DOHH2 (cell line): ENCODE measurements around the gene NAGPA.

Experiments
- H3F3A ChIP-seq: fragments of 200-600 bp; sonication (generic), shearing (Covaris generic); 2 replicates; pipeline ENCODE4 v1.6.0; 2016; ENCODE audit warnings: antibody characterized with exemption, mild to moderate bottlenecking; ENCODE audit not compliant: control insufficient read depth, insufficient read depth
- H3K27ac ChIP-seq: fragments of 200-600 bp; sonication (generic); 2 replicates; pipeline ENCODE4 v1.5.1; 2014; ENCODE audit warnings: low read depth, mild to moderate bottlenecking, low read length, moderate library complexity
- H3K27me3 ChIP-seq: fragments of 200-600 bp; sonication (generic); 2 replicates; pipeline ENCODE4 v1.6.1; 2014; ENCODE audit warnings: mild to moderate bottlenecking, low read length, mixed read lengths; ENCODE audit not compliant: control insufficient read depth
- H3K36me3 ChIP-seq: fragments of 200-600 bp; sonication (generic); 2 replicates; pipeline ENCODE4 v1.6.1; 2014; ENCODE audit warnings: mild to moderate bottlenecking, low read length, moderate library complexity, mixed read lengths; ENCODE audit not compliant: control insufficient read depth
- H3K4me1 ChIP-seq: fragments of 200-600 bp; sonication (generic); 2 replicates; pipeline ENCODE4 v1.6.1; 2014; ENCODE audit warnings: mild to moderate bottlenecking, low read length, mixed read lengths; ENCODE audit not compliant: control insufficient read depth
- H3K4me2 ChIP-seq: fragments of 200-600 bp; sonication (generic); 2 replicates; pipeline ENCODE4 v1.6.0; 2014; ENCODE audit warnings: mild to moderate bottlenecking, low read length, moderate library complexity
- H3K4me3 ChIP-seq: fragments of 200-600 bp; sonication (generic); 2 replicates; pipeline ENCODE4 v1.5.1; 2014; ENCODE audit warnings: mild to moderate bottlenecking, low read length, mixed read lengths
- H3K79me2 ChIP-seq: fragments of 200-600 bp; sonication (generic); 2 replicates; pipeline ENCODE4 v1.6.1; 2014; ENCODE audit warnings: mild to moderate bottlenecking, low read length, mixed read lengths; ENCODE audit not compliant: control insufficient read depth
- H3K9me2 ChIP-seq: fragments of 200-600 bp; sonication (generic); replicated peaks from 2 replicates; pipeline ENCODE4 v1.6.1; 2014; ENCODE audit warnings: mild to moderate bottlenecking, low read length, mixed read lengths; ENCODE audit not compliant: control insufficient read depth
- H3K9me3 ChIP-seq: fragments of 200-600 bp; sonication (generic); 2 replicates; pipeline ENCODE4 v1.6.1; 2014; ENCODE audit warnings: antibody characterized with exemption, low read length, mixed read lengths; ENCODE audit not compliant: control insufficient read depth, insufficient read depth
- H4K20me1 ChIP-seq: fragments of 200-600 bp; sonication (generic); 2 replicates; pipeline ENCODE4 v1.6.0; 2014; ENCODE audit warnings: low read depth, mild to moderate bottlenecking, antibody characterized with exemption, low read length, moderate library complexity; ENCODE audit not compliant: control insufficient read depth, insufficient read depth
- CTCF ChIP-seq: fragments of 200-600 bp; sonication (generic); IDR thresholded peaks from one replicate; pipeline ENCODE4 v1.5.1; 2014; ENCODE audit warnings: antibody characterized with exemption, mild to moderate bottlenecking, low read depth, low read length; ENCODE audit not compliant: poor library complexity, severe bottlenecking
- EZH2phosphoT487 ChIP-seq: fragments of 200-600 bp; sonication (generic); IDR thresholded peaks from 2 replicates; pipeline ENCODE4 v1.6.1; 2017; ENCODE audit warnings: borderline replicate concordance, mild to moderate bottlenecking, antibody characterized with exemption, low read length, moderate library complexity, mixed read lengths

The NAGPA gene

GRCh38 chr16:5005916-5006315, 27.8 kb downstream of the NAGPA start:
- Histone ChIP-seq H3K4me3 (no peak overlapping the region), H3K4me2 (no peak overlapping the region)
- TF ChIP-seq EZH2phosphoT487 (no peak), CTCF (no peak)

GRCh38 chr16:5004311-5004710, 29.4 kb downstream of the NAGPA start:
- Histone ChIP-seq H3K27me3 (no peaks in the 10 kb centered on the region), H3K27ac (no peak overlapping the region), H3K4me3 (no peak overlapping the region), H3K79me2 (no peaks in the 10 kb centered on the region), H3K9me2 (no peaks in the 10 kb centered on the region), H3K9me3 (no peaks in the 10 kb centered on the region), H3K36me3 (no peaks in the 10 kb centered on the region), H3K4me2 (no peak overlapping the region), H3F3A (no peaks in the 10 kb centered on the region), H3K4me1 (no peaks in the 10 kb centered on the region), H4K20me1 (no peaks in the 10 kb centered on the region)
- TF ChIP-seq CTCF (no peak), EZH2phosphoT487 (no peak)

More at GRCh38 chr16:5005916-5006315, 27.8 kb downstream of the NAGPA start:
- Histone ChIP-seq H3F3A (no peaks in the 10 kb centered on the region), H3K27me3 (no peaks in the 10 kb centered on the region), H4K20me1 (no peaks in the 10 kb centered on the region), H3K9me3 (no peaks in the 10 kb centered on the region), H3K4me1 (no peaks in the 10 kb centered on the region), H3K9me2 (no peaks in the 10 kb centered on the region), H3K79me2 (no peaks in the 10 kb centered on the region), H3K36me3 (no peaks in the 10 kb centered on the region), H3K27ac (no peak overlapping the region)

- Histone ChIP-seq H3K4me3 (no peak overlapping the region), H3K27me3 (no peaks in the 10 kb centered on the region), H4K20me1 (no peaks in the 10 kb centered on the region), H3F3A (no peaks in the 10 kb centered on the region), H3K27ac (no peak overlapping the region), H3K36me3 (no peaks in the 10 kb centered on the region), H3K9me3 (no peaks in the 10 kb centered on the region), H3K9me2 (no peaks in the 10 kb centered on the region), H3K79me2 (no peaks in the 10 kb centered on the region), H3K4me2 (no peak overlapping the region), H3K4me1 (no peaks in the 10 kb centered on the region)
- no peak for TF ChIP-seq CTCF
- no peak for TF ChIP-seq EZH2phosphoT487
Measured at GRCh38 chr16:5003828-5004227, 29.9 kb downstream of the NAGPA start.

GRCh38 chr16:5003211-5003610, 30.5 kb downstream of the NAGPA start:
- H3K79me2 ChIP-seq, result no peaks in the 10 kb centered on the region
- no peak for TF ChIP-seq CTCF
- no peak for TF ChIP-seq EZH2phosphoT487
- H3K4me3 ChIP-seq, result no peak overlapping the region
- H3K36me3 ChIP-seq, result no peaks in the 10 kb centered on the region
- no peaks in the 10 kb centered on the region for H4K20me1 ChIP-seq
- no peaks in the 10 kb centered on the region for H3K27me3 ChIP-seq
- no peaks in the 10 kb centered on the region for H3K9me3 ChIP-seq
- no peaks in the 10 kb centered on the region for H3K4me1 ChIP-seq
- H3F3A ChIP-seq, result no peaks in the 10 kb centered on the region
- H3K27ac ChIP-seq, result no peak overlapping the region
- H3K4me2 ChIP-seq, result no peak overlapping the region
- H3K9me2 ChIP-seq, result no peaks in the 10 kb centered on the region
